ENCODE results near the gene PDZRN3.
"Not testable (repeated sequence)": the region's sequence is repeated elsewhere in the genome, so short reads cannot be mapped to it uniquely, and the experiment has no call there.

PDZRN3 gene

GRCh38 chr3:73586628-73587027 is 38.1 kb downstream of the PDZRN3 start:
- no peak for DNase-seq

- peak in 2 of 3 experiments; percentile 10 to 18 for DNase-seq
Measured at GRCh38 chr3:73586190-73586589, 38.6 kb downstream of the PDZRN3 start.

- no peak for DNase-seq
Measured at GRCh38 chr3:73584873-73585272, 39.9 kb downstream of the PDZRN3 start.

GRCh38 chr3:73582535-73582934 is 42.2 kb downstream of the PDZRN3 start:
- no peak for DNase-seq

- DNase-seq = no peak
Measured at GRCh38 chr3:73581134-73581846, 43.5 kb downstream of the PDZRN3 start.

GRCh38 chr3:73580343-73580742 is 44.4 kb downstream of the PDZRN3 start:
- DNase-seq = peak in 1 of 3 experiments; percentile 74

GRCh38 chr3:73577704-73578103 is 47.0 kb downstream of the PDZRN3 start:
- no peak for DNase-seq

- no peak for DNase-seq
Measured at GRCh38 chr3:73576999-73577461, 47.7 kb downstream of the PDZRN3 start.

GRCh38 chr3:73575953-73576352 is 48.8 kb downstream of the PDZRN3 start:
- no peak for DNase-seq

- DNase-seq = no peak
Measured at GRCh38 chr3:73575519-73575918, 49.2 kb downstream of the PDZRN3 start.

- no peak for DNase-seq
Measured at GRCh38 chr3:73573204-73573603, 51.5 kb downstream of the PDZRN3 start.

GRCh38 chr3:73572368-73572767 is 52.4 kb downstream of the PDZRN3 start:
- DNase-seq = peak in 1 of 3 experiments; percentile 4

- no peak for DNase-seq
Measured at GRCh38 chr3:73571238-73571794, 53.4 kb downstream of the PDZRN3 start.

GRCh38 chr3:73569246-73569760 is 55.4 kb downstream of the PDZRN3 start:
- no peak for DNase-seq

GRCh38 chr3:73568371-73568862 is 56.3 kb downstream of the PDZRN3 start:
- no peak for DNase-seq

GRCh38 chr3:73565374-73565773 is 59.4 kb downstream of the PDZRN3 start:
- not testable (repeated sequence) for DNase-seq

GRCh38 chr3:73563896-73564582 is 60.7 kb downstream of the PDZRN3 start:
- DNase-seq = no peak

- no peak for DNase-seq
Measured at GRCh38 chr3:73561494-73561893, 63.2 kb downstream of the PDZRN3 start.

- no peak for DNase-seq
Measured at GRCh38 chr3:73559749-73560148, 65.0 kb downstream of the PDZRN3 start.

GRCh38 chr3:73558727-73559075 is 66.0 kb downstream of the PDZRN3 start:
- DNase-seq = peak in 1 of 3 experiments; percentile 23

- no peak for DNase-seq
Measured at GRCh38 chr3:73557986-73558726, 66.6 kb downstream of the PDZRN3 start.

- DNase-seq = no peak
Measured at GRCh38 chr3:73556520-73557372, 68.0 kb downstream of the PDZRN3 start.
